RCC 7860 (cell line): ENCODE data around the gene ZSCAN5B.
"Not testable (repeated sequence)": the region's sequence is repeated elsewhere in the genome, so short reads cannot be mapped to it uniquely, and the experiment has no call there.

Experiments used
- DNase-seq: peaks from one replicate; pipeline ENCODE4 v3.0.0-alpha.2; 2015; ENCODE audit warnings: low spot score
- FAIRE-seq: peaks from 2 replicates; lab custom pipeline; 2012; peaks lifted over from hg19 to GRCh38; lab: Jason Lieb, UNC

Gene ZSCAN5B, protein sequence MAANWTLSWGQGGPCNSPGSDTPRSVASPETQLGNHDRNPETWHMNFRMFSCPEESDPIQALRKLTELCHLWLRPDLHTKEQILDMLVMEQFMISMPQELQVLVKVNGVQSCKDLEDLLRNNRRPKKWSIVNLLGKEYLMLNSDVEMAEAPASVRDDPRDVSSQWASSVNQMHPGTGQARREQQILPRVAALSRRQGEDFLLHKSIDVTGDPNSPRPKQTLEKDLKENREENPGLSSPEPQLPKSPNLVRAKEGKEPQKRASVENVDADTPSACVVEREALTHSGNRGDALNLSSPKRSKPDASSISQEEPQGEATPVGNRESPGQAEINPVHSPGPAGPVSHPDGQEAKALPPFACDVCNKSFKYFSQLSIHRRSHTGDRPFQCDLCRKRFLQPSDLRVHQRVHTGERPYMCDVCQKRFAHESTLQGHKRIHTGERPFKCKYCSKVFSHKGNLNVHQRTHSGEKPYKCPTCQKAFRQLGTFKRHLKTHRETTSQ

GRCh38 chr19:56197646-56198045 is at the start of gene ZSCAN5B:
ZSCAN5B (minus strand) TSS chr19:56197783; CDS start chr19:56193052, 4,731 bp downstream.
- not testable (repeated sequence) for FAIRE-seq, DNase-seq

DNA sequence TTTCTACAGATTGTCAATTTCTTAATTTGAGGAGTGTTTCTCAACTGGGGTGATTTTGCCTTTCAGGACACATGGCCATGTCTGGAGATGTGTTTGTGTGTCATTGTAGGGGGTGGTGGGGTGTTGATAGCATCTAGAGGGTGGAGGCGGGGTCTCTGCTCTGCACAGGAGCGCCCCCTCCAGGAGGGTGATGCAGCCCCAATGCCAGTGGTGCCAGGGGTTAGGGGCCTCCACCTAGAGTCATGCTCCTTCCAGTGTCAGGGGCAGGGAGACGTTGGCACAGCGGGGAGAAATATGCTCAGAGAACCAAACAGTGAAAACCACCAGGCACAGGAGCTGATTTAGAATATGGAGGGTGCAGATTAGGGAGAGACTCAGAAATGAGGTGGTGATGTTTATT is 48.2 kb upstream of the ZSCAN5B start:
- FAIRE-seq, DNase-seq: not testable (repeated sequence)

DNA sequence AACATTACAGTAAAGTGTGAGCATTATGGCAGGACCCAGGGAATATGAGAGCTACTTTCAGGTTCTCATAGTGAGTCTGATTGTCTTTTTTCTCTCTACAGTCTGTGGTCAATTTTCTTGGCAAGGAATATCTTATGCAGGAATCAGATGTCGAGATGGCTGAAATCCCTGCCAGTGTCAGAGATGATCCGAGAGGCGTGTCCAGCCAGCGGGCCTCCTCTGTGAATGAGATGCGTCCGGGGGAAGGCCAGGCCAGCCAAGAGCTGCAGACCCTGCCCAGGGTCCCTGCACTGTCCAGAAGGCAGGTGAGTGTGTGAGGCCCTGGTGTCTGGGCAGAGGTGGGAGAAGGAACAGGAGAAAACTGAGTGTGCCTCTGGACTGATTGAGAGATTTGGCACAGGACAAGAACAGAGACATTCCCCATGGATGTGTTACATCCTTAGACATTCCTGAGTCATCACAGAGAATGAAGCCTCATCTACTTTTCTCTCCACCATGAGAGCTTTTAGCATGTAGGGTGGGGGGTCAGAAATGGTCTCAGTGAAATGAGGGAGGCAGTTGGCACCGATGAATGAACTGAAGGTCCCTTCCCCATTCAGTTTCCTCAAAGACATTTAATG is 47.6 kb upstream of the ZSCAN5B start:
- FAIRE-seq (no peak), DNase-seq (no peak)

GRCh38 chr19:56223481-56223880 is 25.9 kb upstream of the ZSCAN5B start:
- no peak for DNase-seq
- no peak for FAIRE-seq

DNA sequence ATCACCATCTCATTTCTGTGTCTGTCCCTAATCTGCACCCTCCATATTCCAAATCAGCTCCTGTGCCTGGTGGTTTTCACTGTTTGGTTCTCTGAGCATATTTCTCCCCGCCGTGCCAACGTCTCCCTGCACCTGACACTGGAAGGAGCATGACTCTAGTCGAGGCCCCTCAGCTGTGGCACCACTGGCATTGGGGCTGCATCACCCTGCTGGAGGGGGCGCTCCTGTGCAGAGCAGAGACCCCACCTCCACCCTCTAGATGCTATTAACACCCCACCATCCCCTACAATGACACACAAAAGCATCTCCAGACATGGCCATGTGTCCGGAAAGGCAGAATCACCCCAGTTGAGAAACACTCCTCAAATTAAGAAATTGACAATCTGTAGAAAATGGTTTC is 25.3 kb upstream of the ZSCAN5B start:
- DNase-seq (no peak), FAIRE-seq (no peak)

DNA sequence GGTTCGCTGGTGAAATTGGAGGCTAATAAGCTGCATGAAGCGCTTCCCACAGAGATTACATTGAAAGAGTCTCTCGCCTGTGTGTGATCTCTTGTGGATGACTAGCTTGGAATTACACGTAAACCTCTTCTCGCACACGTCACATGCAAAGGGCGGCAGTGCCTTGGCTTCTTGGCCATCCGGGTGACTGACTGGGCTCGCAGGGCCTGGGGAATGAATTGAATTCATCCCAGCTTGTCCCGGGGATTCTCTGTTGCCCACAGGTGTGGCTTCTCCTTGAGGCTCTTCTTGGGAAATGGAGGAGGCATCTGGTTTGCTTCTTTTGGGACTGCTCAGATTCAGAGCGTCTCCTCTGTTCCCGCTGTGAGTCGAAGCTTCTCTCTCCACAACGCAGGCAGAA is 24.3 kb upstream of the ZSCAN5B start:
- no peak for FAIRE-seq
- DNase-seq = no peak

- not testable (repeated sequence) for DNase-seq, FAIRE-seq
These were observed 23.9 kb upstream of the ZSCAN5B start for GRCh38 chr19:56221442-56221841.

- no peak for FAIRE-seq
- DNase-seq = no peak
These were observed 21.4 kb upstream of the ZSCAN5B start for GRCh38 chr19:56218961-56219360.

- FAIRE-seq (no peak), DNase-seq (no peak)
These were observed 19.7 kb upstream of the ZSCAN5B start for GRCh38 chr19:56217039-56217949.

GRCh38 chr19:56211718-56212117 is 14.1 kb upstream of the ZSCAN5B start:
- FAIRE-seq (no peak), DNase-seq (no peak)

GRCh38 chr19:56210036-56210435 is 12.5 kb upstream of the ZSCAN5B start:
- DNase-seq = not testable (repeated sequence)

GRCh38 chr19:56209091-56209490 is 11.5 kb upstream of the ZSCAN5B start:
- FAIRE-seq (no peak), DNase-seq (no peak)

More at GRCh38 chr19:56210036-56210435, 12.5 kb upstream of the ZSCAN5B start:
- not testable (repeated sequence) for FAIRE-seq

GRCh38 chr19:56207581-56207980 is 10.0 kb upstream of the ZSCAN5B start:
- FAIRE-seq, DNase-seq: not testable (repeated sequence)

- FAIRE-seq (no peak), DNase-seq (no peak)
These were observed 4.4 kb upstream of the ZSCAN5B start, which contains the start of gene ZSCAN5C for GRCh38 chr19:56201973-56202372. ZSCAN5C (plus strand) TSS chr19:56202273; CDS start chr19:56205914, 3,641 bp downstream.

GRCh38 chr19:56199687-56200086 is 2.1 kb upstream of the ZSCAN5B start:
- no peak for FAIRE-seq
- no peak for DNase-seq

DNA sequence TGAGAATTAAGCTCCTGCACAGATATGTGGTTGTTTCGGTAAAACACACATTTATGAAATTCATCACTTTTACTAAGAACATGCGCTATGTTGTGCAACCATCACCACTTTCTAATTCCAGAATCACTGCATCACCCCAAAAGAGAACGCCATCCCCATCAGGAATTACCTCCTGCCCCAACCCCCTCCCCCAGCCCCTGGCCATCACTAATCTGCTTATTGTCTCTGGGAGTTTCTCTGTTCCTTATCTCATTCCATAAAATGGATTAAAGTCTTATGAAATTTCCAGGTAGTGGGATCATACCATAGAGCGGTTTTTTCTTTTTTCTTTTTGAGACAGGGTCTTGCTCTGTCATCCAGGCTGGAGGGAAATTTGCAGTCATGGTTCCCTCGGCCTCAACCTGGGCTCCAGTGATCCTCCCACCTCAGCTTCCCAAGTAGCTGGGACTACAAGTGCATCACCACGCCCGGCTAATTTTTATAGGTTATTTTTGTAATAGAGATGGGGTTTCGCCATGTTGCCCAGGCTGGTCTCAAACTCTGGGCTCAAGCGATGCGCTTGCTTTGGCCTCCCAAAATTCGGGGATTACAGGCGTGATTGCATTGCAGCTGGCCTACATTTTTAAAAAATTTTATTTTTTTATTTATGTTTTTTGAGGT is 3.5 kb downstream of the ZSCAN5B start:
- no peak for DNase-seq
- no peak for FAIRE-seq

GRCh38 chr19:56191711-56192110 is 5.9 kb downstream of the ZSCAN5B start:
- DNase-seq = no peak
- FAIRE-seq = no peak

GRCh38 chr19:56191115-56191514 is 6.5 kb downstream of the ZSCAN5B start:
- DNase-seq (no peak), FAIRE-seq (no peak)

DNA sequence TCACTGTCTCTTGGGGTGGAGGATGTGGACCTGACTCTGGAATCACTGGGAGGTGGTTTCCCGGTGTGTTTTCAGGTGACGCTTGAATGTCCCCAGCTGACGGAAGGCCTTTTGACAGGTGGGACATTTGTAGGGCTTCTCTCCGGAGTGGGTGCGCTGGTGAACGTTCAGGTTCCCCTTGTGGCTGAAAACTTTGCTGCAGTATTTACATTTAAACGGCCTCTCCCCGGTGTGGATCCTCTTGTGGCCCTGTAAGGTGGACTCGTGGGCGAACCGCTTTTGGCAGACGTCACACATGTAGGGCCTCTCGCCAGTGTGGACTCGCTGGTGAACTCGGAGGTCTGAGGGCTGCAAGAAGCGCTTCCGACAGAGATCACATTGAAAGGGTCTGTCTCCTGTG is 7.8 kb downstream of the ZSCAN5B start:
- DNase-seq = no peak
- no peak for FAIRE-seq

- FAIRE-seq (no peak), DNase-seq (no peak)
These were observed 19.9 kb downstream of the ZSCAN5B start for GRCh38 chr19:56177564-56178243.
